GM19467 (cell line): ENCODE data around the gene FGR.
A peak's percentile ranks its signal among the peaks of the same experiment; 100 is the strongest.

Experiments used
- ATAC-seq: cut with Tn5 transposase; IDR thresholded peaks from one replicate; pipeline ENCODE4 v1.9.1; 2021; ENCODE audit warnings: mild to moderate bottlenecking, moderate library complexity; ENCODE audit not compliant: unreplicated experiment

Gene FGR

GRCh38 chr1:27569506-27570291, 65.3 kb downstream of the FGR start:
- no peak for ATAC-seq

GRCh38 chr1:27569088-27569460, 65.9 kb downstream of the FGR start:
- no peak for ATAC-seq

- ATAC-seq: peak; percentile 85
Observed at GRCh38 chr1:27568300-27569087, 66.5 kb downstream of the FGR start.

DNA sequence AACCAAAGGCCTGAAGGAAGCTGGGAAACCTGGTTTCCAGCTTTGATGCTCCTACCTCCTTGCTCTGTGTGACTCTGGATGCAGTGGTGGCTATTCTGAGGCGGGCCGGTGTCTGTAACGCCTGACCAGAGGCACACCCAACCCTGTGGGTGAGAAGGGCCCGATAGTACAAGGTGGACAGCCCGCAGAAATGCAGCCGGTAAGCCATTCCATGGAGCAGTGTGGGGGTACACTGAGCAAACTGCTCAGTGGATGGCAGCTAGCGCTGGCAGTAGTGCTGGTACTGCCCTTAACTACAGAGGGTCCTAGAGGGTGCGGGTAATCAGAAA, 67.0 kb downstream of the FGR start:
- ATAC-seq: no peak

- no peak for ATAC-seq
Observed at GRCh38 chr1:27567146-27567526, 67.8 kb downstream of the FGR start.

DNA sequence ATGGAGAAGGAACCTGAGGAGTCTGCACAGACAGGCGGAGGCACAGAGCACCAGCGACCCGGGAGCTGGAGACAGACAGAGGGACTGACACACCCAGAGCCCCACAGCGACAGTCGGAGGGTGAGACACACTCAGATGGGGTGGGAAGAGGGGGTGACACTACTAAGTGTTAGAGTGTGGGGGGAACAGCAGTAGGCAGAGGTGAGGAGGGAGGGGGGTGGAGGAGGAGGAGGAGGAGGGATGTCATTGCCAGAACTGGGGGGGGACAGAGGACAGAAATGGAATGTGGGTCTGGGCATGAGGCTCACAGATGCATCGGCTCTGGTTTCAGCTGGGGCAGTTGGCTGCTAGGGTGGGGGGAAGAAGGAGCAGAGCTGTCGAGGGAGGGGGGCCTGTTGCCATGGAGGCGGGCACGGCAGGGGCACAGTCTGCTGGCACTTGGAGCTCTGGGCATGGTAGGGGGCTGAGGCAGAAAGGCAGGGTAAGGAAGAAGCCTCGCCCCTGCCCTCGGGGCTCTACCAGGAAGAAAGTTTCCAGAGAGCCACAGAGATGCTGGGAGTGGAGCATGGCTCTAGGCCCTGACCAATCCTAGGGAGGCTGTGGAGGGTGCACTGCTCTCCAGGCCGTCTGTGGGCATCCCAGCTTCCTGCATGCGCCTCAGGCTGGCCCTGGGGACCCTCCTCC, 68.4 kb downstream of the FGR start:
- ATAC-seq: no peak

- ATAC-seq: no peak
Observed at GRCh38 chr1:27564710-27565649, 70.0 kb downstream of the FGR start.

GRCh38 chr1:27563591-27564471, 71.2 kb downstream of the FGR start:
- no peak for ATAC-seq

GRCh38 chr1:27563341-27563590, 71.7 kb downstream of the FGR start:
- ATAC-seq: no peak

DNA sequence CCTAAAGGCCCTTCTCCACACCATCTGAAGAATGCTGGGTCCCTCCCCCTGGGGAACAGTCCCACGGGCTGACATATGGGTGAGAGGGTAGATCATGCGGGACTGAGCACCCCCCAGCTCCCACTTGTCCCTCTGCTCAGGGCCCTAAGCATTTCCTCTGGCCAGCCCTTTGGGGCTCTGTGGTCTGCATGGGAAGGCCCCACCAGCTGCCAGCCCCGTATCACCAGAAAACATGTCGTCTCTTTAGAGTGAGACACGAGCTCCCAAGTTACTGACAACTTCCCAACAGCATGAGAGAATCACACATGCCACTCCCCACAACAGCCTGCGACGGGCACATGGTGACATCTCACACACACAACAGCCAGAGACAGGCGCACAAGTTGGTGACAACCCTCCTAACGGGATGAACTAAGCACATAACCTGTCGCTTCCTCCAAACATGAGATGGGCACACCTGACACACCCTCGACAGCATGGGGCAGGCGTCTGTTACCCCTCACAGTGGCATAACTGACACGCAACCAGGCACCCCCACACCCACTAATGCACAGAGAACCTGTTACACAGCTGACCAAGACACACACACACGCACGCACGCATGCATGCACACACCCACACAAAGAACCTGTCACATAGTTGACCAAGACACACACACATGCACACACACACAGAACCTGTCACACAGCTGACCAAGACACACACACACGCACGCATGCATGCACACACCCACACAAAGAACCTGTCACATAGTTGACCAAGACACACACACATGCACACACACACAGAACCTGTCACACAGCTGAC, 72.2 kb downstream of the FGR start:
- no peak for ATAC-seq
